T-helper 2 cell treated with Interferon-gamma antibody and Interleukin-4, amounts not matched to agents 100 ng/mL and 5 ng/mL, for 36 hours (primary cell): ENCODE measurements around the gene ARL4D. TPM values are rescaled to one million over a fixed set of nuclear protein-coding genes. Genes with fewer than 3 reads are reported as not detected.
"Not testable (repeated sequence)": the region's sequence is repeated elsewhere in the genome, so short reads cannot be mapped to it uniquely, and the experiment has no call there.

Experiments used
- intact Hi-C: fragments of 100-400 bp; cut with micrococcal nuclease; formaldehyde crosslinking; loops from one replicate; pipeline ENCODE4 v1.15.1; 2023
- total RNA-seq: library from RNA; stranded (reverse); gene quantifications from 2 replicates; pipeline ENCODE4 v1.2.3, GENCODE V29; 2022

The ARL4D gene
- total RNA-seq, 1 donor from 2014 or later: 5.6 TPM

GRCh38 chr17:43419375-43419882 lies 20.6 kb downstream of the ARL4D start:
- intact Hi-C loops: not testable (repeated sequence)

DNA sequence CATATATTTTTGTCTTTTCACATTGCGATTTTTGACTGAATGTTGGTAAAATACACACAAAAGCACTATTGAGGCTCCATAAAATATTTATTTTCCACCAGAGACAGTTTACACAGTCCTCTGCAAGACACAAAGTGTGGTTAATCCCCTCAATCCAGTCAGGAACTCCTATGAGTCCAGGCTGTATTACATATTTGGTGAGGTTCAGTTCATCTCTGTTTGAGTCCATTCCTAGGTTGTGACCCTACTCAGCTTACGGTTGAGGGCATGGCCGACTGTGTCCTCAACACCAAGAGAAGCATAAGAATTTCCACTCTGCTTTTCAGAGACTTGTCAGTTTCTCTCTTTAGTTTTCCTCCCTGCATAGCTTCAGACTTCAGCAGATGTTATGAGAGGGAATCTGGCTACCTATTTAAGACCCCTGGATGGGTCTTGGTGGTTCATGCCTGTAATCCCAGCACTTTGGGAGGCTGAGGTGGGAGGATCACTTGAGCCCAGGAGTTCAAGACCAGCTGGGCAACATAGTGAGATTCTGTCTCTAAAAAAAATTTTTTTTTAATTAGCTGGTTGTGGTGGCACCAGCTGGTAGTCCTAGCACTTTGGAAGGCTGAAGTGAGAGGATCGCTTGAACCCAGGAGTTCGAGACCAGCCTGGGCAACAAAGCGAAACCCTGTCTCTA lies 25.1 kb downstream of the ARL4D start:
- intact Hi-C loops: no loop called here

DNA sequence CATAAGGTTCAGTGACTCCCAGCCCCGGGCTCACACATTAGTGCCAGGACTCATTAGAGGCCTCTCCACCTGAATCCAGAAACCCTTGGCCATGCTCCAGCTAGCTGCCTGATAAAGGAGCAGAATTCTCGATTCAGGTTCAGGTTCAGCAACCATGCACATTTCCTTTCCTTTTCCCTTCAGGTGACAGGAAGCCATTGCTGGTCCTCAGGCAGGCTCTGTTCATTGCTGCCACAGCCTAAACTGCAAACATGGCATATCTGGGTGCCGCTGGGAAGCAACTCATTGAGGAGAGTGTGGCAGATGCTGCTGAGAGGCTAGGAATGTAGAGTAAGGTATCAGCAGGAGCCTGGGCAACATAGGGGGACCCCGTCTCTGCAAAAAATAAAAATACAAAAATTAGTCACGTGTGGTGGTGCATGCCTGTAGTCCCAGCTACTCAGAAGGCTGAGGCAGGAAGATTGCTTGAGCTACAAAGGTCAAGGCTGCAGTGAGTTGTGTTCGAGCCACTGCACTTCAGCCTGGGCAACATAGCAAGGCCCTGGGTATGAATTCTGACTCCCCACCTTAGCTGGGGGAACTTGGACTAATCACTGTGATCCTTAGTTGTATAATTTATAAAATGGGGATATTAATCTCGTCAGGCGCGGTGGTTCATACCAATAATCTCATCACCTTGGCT lies 28.7 kb downstream of the ARL4D start:
- intact Hi-C loops: no loop called here

DNA sequence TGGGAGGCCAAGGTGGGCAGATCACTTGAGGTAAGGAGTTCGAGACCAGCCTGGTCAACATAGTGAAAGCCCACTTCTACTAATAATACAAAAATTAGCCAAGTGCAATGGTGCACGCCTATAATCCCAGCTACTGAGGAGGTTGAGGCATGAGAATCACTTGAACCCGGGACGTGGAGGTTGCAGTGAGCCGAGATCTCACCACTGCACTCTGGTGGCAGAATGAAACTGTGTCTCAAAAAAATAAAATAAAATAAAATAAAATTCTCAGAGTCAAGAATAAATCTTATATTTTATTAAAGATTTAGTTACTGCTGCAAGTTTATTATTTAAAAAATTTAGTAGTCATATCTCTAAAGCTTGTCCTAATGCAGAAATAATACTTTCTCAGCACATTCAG lies 29.7 kb downstream of the ARL4D start:
- intact Hi-C loops: no loop called here

- intact Hi-C loops: no loop called here
Measured at GRCh38 chr17:43430936-43431713, 32.3 kb downstream of the ARL4D start.

- intact Hi-C loops: no loop called here
Measured at GRCh38 chr17:43431714-43432523, 33.1 kb downstream of the ARL4D start.

DNA sequence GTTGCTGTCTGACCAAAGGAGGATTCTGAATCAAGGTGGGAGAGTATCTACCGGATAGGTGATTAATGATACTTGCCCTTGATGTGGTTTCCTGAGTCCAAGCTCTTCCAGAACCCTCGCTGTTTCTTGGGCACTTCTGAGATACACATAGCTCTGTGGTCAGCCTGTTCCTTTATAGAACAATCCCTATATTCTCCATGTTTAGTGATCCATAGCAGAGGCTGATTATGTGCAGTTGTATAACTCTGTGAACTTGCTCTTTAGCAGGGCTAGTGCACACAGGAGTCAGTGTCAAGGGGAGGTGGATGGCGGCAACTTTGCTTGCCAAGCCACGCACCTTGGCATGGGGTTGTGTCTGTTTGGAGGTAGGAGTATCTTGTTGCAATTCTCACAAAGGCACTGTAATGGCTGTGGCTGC lies 36.1 kb downstream of the ARL4D start:
- intact Hi-C loops: no loop called here

GRCh38 chr17:43437756-43438155 lies 39.0 kb downstream of the ARL4D start:
- intact Hi-C loops: no loop called here

DNA sequence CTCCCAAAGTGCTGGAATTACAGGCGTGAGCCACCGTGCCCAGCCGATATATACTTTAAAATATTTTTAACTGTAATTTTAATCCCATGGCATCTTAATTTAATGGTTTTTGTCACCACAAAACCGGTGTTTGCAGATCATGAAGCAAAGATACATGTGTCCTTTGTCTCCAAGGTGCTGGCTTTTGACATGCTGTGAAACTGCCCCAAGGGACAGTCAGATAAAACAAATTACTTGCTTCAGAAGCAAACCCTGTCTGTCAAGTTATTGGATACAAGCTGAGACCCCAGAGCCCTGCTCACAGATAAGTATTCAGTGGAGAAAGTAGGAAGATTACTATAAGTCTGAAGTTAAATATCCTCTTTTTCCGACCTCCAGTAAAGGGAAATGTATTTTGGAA lies 39.8 kb downstream of the ARL4D start:
- intact Hi-C loops: no loop called here

- intact Hi-C loops: no loop called here
Measured at GRCh38 chr17:43439041-43439440, 40.2 kb downstream of the ARL4D start.

DNA sequence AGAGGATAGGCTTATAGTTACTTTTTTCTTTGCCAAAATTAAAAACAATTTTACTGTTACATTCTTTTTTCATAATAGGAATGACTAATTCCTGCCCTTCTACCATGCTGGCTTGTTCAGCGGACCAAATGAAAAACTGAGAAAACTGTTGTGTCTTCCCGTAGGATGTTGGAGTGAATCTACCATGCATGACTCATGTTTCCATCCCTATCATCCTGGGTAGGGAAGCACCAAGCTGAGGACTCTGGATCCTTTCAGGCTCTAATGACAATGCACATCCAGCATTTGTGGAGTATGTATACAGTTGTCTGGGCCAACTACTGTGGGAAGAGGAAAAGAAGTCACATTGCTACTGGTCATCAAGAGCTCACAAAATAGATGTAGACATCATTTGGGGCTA lies 43.9 kb downstream of the ARL4D start:
- intact Hi-C loops: no loop called here

GRCh38 chr17:43443381-43443780 lies 44.6 kb downstream of the ARL4D start:
- intact Hi-C loops: no loop called here

- intact Hi-C loops: no loop called here
Measured at GRCh38 chr17:43444223-43445008, 45.6 kb downstream of the ARL4D start.

- intact Hi-C loops: no loop called here
Measured at GRCh38 chr17:43445009-43445589, 46.3 kb downstream of the ARL4D start.

GRCh38 chr17:43446773-43447172 lies 48.0 kb downstream of the ARL4D start:
- intact Hi-C loops: no loop called here

GRCh38 chr17:43448720-43449469 lies 50.1 kb downstream of the ARL4D start:
- intact Hi-C loops: no loop called here

DNA sequence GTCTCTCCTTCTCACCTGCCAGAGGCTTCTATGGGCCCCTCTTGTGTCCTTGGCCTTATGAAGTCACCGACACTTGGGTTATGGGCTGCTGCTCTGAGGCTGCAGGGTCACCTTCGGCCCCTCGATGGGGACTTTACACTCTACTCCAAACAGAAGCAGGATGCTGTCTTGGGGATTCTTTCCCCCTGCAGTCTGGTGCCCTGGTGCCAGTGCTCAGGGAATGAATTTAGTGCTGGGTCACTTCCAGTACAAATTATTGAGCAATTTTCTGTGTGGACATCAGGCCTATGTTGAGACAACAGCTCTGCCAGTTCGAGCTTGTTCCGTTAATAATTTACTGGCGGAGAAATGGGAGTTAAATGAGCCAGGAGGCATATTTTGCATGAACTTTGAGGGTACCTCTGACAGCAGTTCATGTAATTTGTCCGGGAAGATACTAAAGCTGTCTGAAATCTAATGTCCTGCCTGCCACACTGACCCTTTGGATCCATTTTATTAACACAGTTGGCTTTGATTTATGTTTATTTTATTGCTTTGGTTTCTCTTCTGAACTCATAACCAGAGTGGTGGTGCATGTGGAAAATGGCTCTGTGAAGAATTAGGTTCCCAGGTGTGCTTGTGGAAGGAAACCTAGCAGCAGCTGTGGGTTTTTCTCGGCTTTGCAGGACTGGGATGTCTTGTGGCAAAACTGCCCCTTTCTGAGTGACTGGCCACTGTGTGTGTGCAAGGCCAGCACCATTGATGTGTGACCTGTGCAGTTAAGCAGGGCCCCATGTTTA lies 50.9 kb downstream of the ARL4D start:
- intact Hi-C loops: no loop called here
